Thyroid gland (tissue), 4 donors: ENCODE measurements around the gene SBK1.

Source experiments
- CTCF ChIP-seq, 6 experiments: fragments of 200-600 bp in 3 of 6; fragments of 450-650 bp in 3 of 6; sonication (generic) in 3 of 6; IDR thresholded peaks; one replicate each; pipeline ENCODE4 v1.5.1; 2016 to 2019; ENCODE audit warnings: antibody characterized with exemption in 6 of 6, mild to moderate bottlenecking in 2 of 6, inconsistent platforms in 1 of 6, moderate library complexity in 1 of 6
- POLR2A ChIP-seq, 2 donors: fragments of 450-650 bp; IDR thresholded peaks; one replicate each; pipeline ENCODE4 v1.6.1; 2017; ENCODE audit warnings: antibody characterized with exemption in 2 of 2, mild to moderate bottlenecking in 2 of 2, moderate library complexity in 1 of 2

GRCh38 chr16:28255838-28256237 lies 36.5 kb upstream of the SBK1 start:
- no peak for TF ChIP-seq POLR2A (IDR thresholded peaks at IDR 0.05)
- no peak for TF ChIP-seq CTCF (IDR thresholded peaks at IDR 0.05)
